Posterior cingulate gyrus (tissue), 11 donors: ENCODE data around the gene TM9SF3.
A peak's percentile ranks its signal among the peaks of the same experiment; 100 is the strongest.
"Not testable (repeated sequence)": the region's sequence is repeated elsewhere in the genome, so short reads cannot be mapped to it uniquely, and the experiment has no call there.

ENCODE experiments used
- DNase-seq, 10 donors: peaks; one replicate each; pipeline versions ENCODE4 v3.0.0 to v3.0.0-alpha.2; 2020 to 2021; ENCODE audit warnings: mixed read lengths in 3 of 10
- intact Hi-C: fragments of 100-400 bp; cut with DNase I; formaldehyde crosslinking; loops from one replicate; pipeline ENCODE4 v1.15.1; 2023

The TM9SF3 gene

GRCh38 chr10:96570983-96571964 lies 15.5 kb downstream of the TM9SF3 start:
- no peak for DNase-seq
- intact Hi-C loops: no loop called here

GRCh38 chr10:96570511-96570910 lies 16.3 kb downstream of the TM9SF3 start:
- intact Hi-C loops: no loop called here
- peak in 1 of 10 donors; percentile 42 for DNase-seq

GRCh38 chr10:96568402-96568801 lies 18.4 kb downstream of the TM9SF3 start:
- intact Hi-C loops: no loop called here
- no peak for DNase-seq

- no peak for DNase-seq
- intact Hi-C loops: no loop called here
These were observed 21.0 kb downstream of the TM9SF3 start for GRCh38 chr10:96565774-96566173.

- DNase-seq: no peak
- intact Hi-C loops: no loop called here
These were observed 25.6 kb downstream of the TM9SF3 start for GRCh38 chr10:96560966-96561887.

- intact Hi-C loops: no loop called here
- DNase-seq: no peak
These were observed 26.3 kb downstream of the TM9SF3 start for GRCh38 chr10:96560489-96560888.

GRCh38 chr10:96556003-96556402 lies 30.8 kb downstream of the TM9SF3 start:
- intact Hi-C loops: loop anchor here (5.0 kb wide), 2 partner anchors 159 to 179 kb away; no protein-coding TSS in a partner anchor
- DNase-seq: peak in 2 of 10 donors; percentile 5 to 26

- DNase-seq: no peak
- intact Hi-C loops: loop anchor here (5.0 kb wide), 2 partner anchors 158 to 178 kb away; no protein-coding TSS in a partner anchor
These were observed 31.5 kb downstream of the TM9SF3 start for GRCh38 chr10:96555330-96555729.

- peak in 4 of 10 donors; percentile 11 to 79 (median 69) for DNase-seq
- intact Hi-C loops: no loop called here
These were observed 38.2 kb downstream of the TM9SF3 start for GRCh38 chr10:96548589-96548988.

GRCh38 chr10:96545558-96545957 lies 41.3 kb downstream of the TM9SF3 start:
- intact Hi-C loops: not testable (repeated sequence)
- DNase-seq: peak in 1 of 10 donors; percentile 77

GRCh38 chr10:96541921-96542320 lies 44.9 kb downstream of the TM9SF3 start:
- intact Hi-C loops: no loop called here
- no peak for DNase-seq

GRCh38 chr10:96540240-96540639 lies 46.6 kb downstream of the TM9SF3 start:
- intact Hi-C loops: no loop called here
- DNase-seq: no peak

- intact Hi-C loops: no loop called here
- no peak for DNase-seq
These were observed 48.1 kb downstream of the TM9SF3 start for GRCh38 chr10:96538683-96539082.

- no peak for DNase-seq
- intact Hi-C loops: no loop called here
These were observed 50.7 kb downstream of the TM9SF3 start for GRCh38 chr10:96536129-96536528.

- intact Hi-C loops: no loop called here
- DNase-seq: no peak
These were observed 54.3 kb downstream of the TM9SF3 start for GRCh38 chr10:96532523-96532922.

- intact Hi-C loops: no loop called here
- no peak for DNase-seq
These were observed 57.1 kb downstream of the TM9SF3 start for GRCh38 chr10:96529634-96530279.

- DNase-seq: no peak
- intact Hi-C loops: no loop called here
These were observed 62.1 kb downstream of the TM9SF3 start for GRCh38 chr10:96524741-96525140.

- intact Hi-C loops: no loop called here
- no peak for DNase-seq
These were observed 69.5 kb downstream of the TM9SF3 start for GRCh38 chr10:96517284-96517683.

GRCh38 chr10:96516337-96516736 lies 70.5 kb downstream of the TM9SF3 start:
- intact Hi-C loops: no loop called here

More at GRCh38 chr10:96516337-96516736, 70.5 kb downstream of the TM9SF3 start:
- DNase-seq: no peak
